Fibroblast of skin of left quadriceps (primary cell): Measurements from ENCODE around the gene POU1F1.
"Not testable (repeated sequence)": the region's sequence is repeated elsewhere in the genome, so short reads cannot be mapped to it uniquely, and the experiment has no call there.

Source experiments
- DNase-seq, 2 experiments: peaks; one replicate each; pipeline ENCODE4 v3.0.0-alpha.2; 2013; ENCODE audit warnings: low read depth in 2 of 2

POU1F1 gene

GRCh38 chr3:87260270-87260669 lies 16.1 kb downstream of the POU1F1 start:
- peak; percentile 18 to 23 for DNase-seq

GRCh38 chr3:87250009-87250408 lies 26.4 kb downstream of the POU1F1 start:
- DNase-seq = no peak

- DNase-seq = no peak
These were observed 27.6 kb downstream of the POU1F1 start for GRCh38 chr3:87248831-87249230.

- DNase-seq = not testable (repeated sequence)
These were observed 28.2 kb downstream of the POU1F1 start for GRCh38 chr3:87248231-87248630.

- DNase-seq = no peak
These were observed 29.0 kb downstream of the POU1F1 start for GRCh38 chr3:87247430-87247773.

- no peak for DNase-seq
These were observed 29.5 kb downstream of the POU1F1 start for GRCh38 chr3:87246662-87247429.

GRCh38 chr3:87236093-87236492 lies 40.3 kb downstream of the POU1F1 start:
- no peak for DNase-seq

GRCh38 chr3:87233805-87234204 lies 42.6 kb downstream of the POU1F1 start:
- DNase-seq = no peak

GRCh38 chr3:87229113-87229512 lies 47.3 kb downstream of the POU1F1 start:
- no peak for DNase-seq

GRCh38 chr3:87228316-87228715 lies 48.1 kb downstream of the POU1F1 start:
- no peak for DNase-seq

- DNase-seq = no peak
These were observed 48.6 kb downstream of the POU1F1 start for GRCh38 chr3:87227835-87228144.

GRCh38 chr3:87227104-87227834 lies 49.1 kb downstream of the POU1F1 start, which contains the start of gene CHMP2B:
CHMP2B (plus strand) TSS chr3:87227309; CDS start chr3:87227523, 214 bp downstream.
- DNase-seq = peak; percentile 79 to 83

GRCh38 chr3:87225659-87226058 lies 50.7 kb downstream of the POU1F1 start:
- no peak for DNase-seq

GRCh38 chr3:87219611-87220010 lies 56.8 kb downstream of the POU1F1 start:
- no peak for DNase-seq

- DNase-seq = no peak
These were observed 57.8 kb downstream of the POU1F1 start for GRCh38 chr3:87218560-87218959.
